Fibroblast of the aortic adventitia (primary cell): ENCODE measurements around the gene PYGO2. TPM values are rescaled to one million over a fixed set of nuclear protein-coding genes. Genes with fewer than 3 reads are reported as not detected.
A peak's percentile ranks its signal among the peaks of the same experiment; 100 is the strongest.
"Not testable (repeated sequence)": the region's sequence is repeated elsewhere in the genome, so short reads cannot be mapped to it uniquely, and the experiment has no call there.

ENCODE experiments used
- DNase-seq: peaks from one replicate; pipeline ENCODE4 v3.0.0-alpha.2; 2010; ENCODE audit warnings: low read depth
- H3K4me3 ChIP-seq: 2 replicates; pipeline ENCODE4 v1.5.1; 2011; ENCODE audit warnings: low read depth, mild to moderate bottlenecking, control low read depth, low read length, moderate library complexity
- CTCF ChIP-seq: IDR thresholded peaks from 2 replicates; pipeline ENCODE4 v1.5.1; 2011; ENCODE audit warnings: mild to moderate bottlenecking, low read length, control low read depth, inconsistent platforms; ENCODE audit not compliant: insufficient read depth
- total RNA-seq: library from RNA; depleted of rRNA; stranded (reverse); fragments of >200 nt; gene quantifications from 2 replicates; pipeline ENCODE4 v1.2.3, GENCODE V29; 2012; ENCODE audit warnings: low replicate concordance

Gene PYGO2
- total RNA-seq, 1 donor = 18.0 TPM

- no peak for TF ChIP-seq CTCF
- no peak overlapping the region for H3K4me3 ChIP-seq
- no peak for DNase-seq
These were observed 26.7 kb upstream of the PYGO2 start for GRCh38 chr1:154988058-154988954.

- DNase-seq = peak; percentile 34
- no peak for TF ChIP-seq CTCF
- H3K4me3 ChIP-seq = no peak overlapping the region
These were observed 25.7 kb upstream of the PYGO2 start for GRCh38 chr1:154987326-154987725.

GRCh38 chr1:154986736-154987135 lies 25.2 kb upstream of the PYGO2 start:
- not testable (repeated sequence) for DNase-seq

GRCh38 chr1:154983776-154984466 lies 22.3 kb upstream of the PYGO2 start:
- DNase-seq = no peak
- no peak for TF ChIP-seq CTCF

More at GRCh38 chr1:154986736-154987135, 25.2 kb upstream of the PYGO2 start:
- not testable (repeated sequence) for H3K4me3 ChIP-seq

GRCh38 chr1:154982897-154983648 lies 21.5 kb upstream of the PYGO2 start, which contains the start of gene FLAD1:
Gene FLAD1, plus strand, starts transcription at chr1:154983344. Its CDS starts 351 bp downstream, at chr1:154983695.
- DNase-seq = peak; percentile 100
- TF ChIP-seq CTCF = no peak
- peak within 1 kb of the TSS; percentile 97 for H3K4me3 ChIP-seq

More at GRCh38 chr1:154983776-154984466, 22.3 kb upstream of the PYGO2 start:
- peak overlapping the region; percentile 97 for H3K4me3 ChIP-seq

- no peak for DNase-seq
- H3K4me3 ChIP-seq = peak overlapping the region; percentile 58
- TF ChIP-seq CTCF = no peak
These were observed 20.8 kb upstream of the PYGO2 start for GRCh38 chr1:154982341-154982740.

- no peak overlapping the region for H3K4me3 ChIP-seq
- no peak for DNase-seq
- TF ChIP-seq CTCF = no peak
These were observed 16.8 kb upstream of the PYGO2 start for GRCh38 chr1:154978360-154978759.

GRCh38 chr1:154977762-154978161 lies 16.2 kb upstream of the PYGO2 start:
- not testable (repeated sequence) for H3K4me3 ChIP-seq, DNase-seq
